Spleen (tissue), 11 donors: Measurements from ENCODE around the gene PLXNA1. TPM values are rescaled to one million over a fixed set of nuclear protein-coding genes. Genes with fewer than 3 reads are reported as not detected.

Experiments used
- DNase-seq: peaks from one replicate; pipeline ENCODE4 v3.0.0-alpha.2; 2020
- H3K27ac ChIP-seq, 8 donors: fragments of 200-600 bp; sonication (generic) in 7 of 8; 1 replicate in 4 of 8; 2 replicates in 4 of 8; pipeline versions ENCODE4 v1.5.0 to v1.8.0; 2016 to 2021; ENCODE audit warnings: inconsistent platforms in 4 of 8, mild to moderate bottlenecking in 4 of 8, moderate library complexity in 1 of 8
- H3K27me3 ChIP-seq, 7 donors: fragments of 200-600 bp; sonication (generic) in 6 of 7; replicated peaks in 1 of 7; 1 replicate in 4 of 7; 2 replicates in 3 of 7; pipeline versions ENCODE4 v1.5.0 to v1.8.0; 2016 to 2021; ENCODE audit warnings: inconsistent platforms in 3 of 7, mild to moderate bottlenecking in 1 of 7
- H3K36me3 ChIP-seq, 6 donors: fragments of 200-600 bp; sonication (generic) in 5 of 6; 1 replicate in 4 of 6; 2 replicates in 2 of 6; pipeline versions ENCODE4 v1.5.0 to v1.8.0; 2016 to 2021; ENCODE audit warnings: inconsistent platforms in 2 of 6
- H3K4me1 ChIP-seq, 6 donors: fragments of 200-600 bp; sonication (generic) in 5 of 6; 1 replicate in 3 of 6; 2 replicates in 3 of 6; pipeline versions ENCODE4 v1.5.0 to v1.8.0; 2016 to 2021; ENCODE audit warnings: inconsistent platforms in 3 of 6
- H3K4me3 ChIP-seq, 8 donors: fragments of 200-600 bp; sonication (generic) in 7 of 8; 1 replicate in 4 of 8; 2 replicates in 4 of 8; pipeline versions ENCODE4 v1.5.0 to v1.8.0; 2016 to 2021; ENCODE audit warnings: inconsistent platforms in 4 of 8, mild to moderate bottlenecking in 4 of 8, moderate library complexity in 2 of 8
- H3K9me3 ChIP-seq, 8 donors: fragments of 200-600 bp; sonication (generic) in 7 of 8; 1 replicate in 4 of 8; 2 replicates in 4 of 8; pipeline versions ENCODE4 v1.5.0 to v1.8.0; 2016 to 2021; ENCODE audit warnings: inconsistent platforms in 4 of 8
- POLR2A ChIP-seq, 3 donors: fragments of 450-650 bp; IDR thresholded peaks; one replicate each; pipeline ENCODE4 v1.5.1; 2017; ENCODE audit warnings: antibody characterized with exemption in 3 of 3, mild to moderate bottlenecking in 1 of 3
- POLR2AphosphoS5 ChIP-seq, 3 donors: sonication (generic); formaldehyde crosslinking; IDR thresholded peaks; one replicate each; pipeline ENCODE4 v1.5.1; 2017; ENCODE audit warnings: antibody characterized with exemption in 3 of 3
- WGBS, 5 donors: extraction: QIAGEN DNeasy Blood & Tissue Kit in 3 of 5; methylation state at CpG; one replicate each; pipeline versions ENCODE4 v1.1.5 to v1.1.7; 2013 to 2018; 5-methylcytosine and 5-hydroxymethylcytosine counted together
- intact Hi-C: fragments of 100-400 bp; cut with DNase I; formaldehyde crosslinking; loops from one replicate; pipeline ENCODE4 v1.15.0; 2023; ENCODE audit warnings: low total_unique reads
- polyA plus RNA-seq, 3 donors: library from polyadenylated mRNA; stranded (reverse); fragments of 200-250 nt; gene quantifications; one replicate each; pipeline ENCODE4 v1.2.1, GENCODE V29; 2013
- total RNA-seq, 7 donors: library from RNA; depleted of rRNA in 3 of 7; stranded (reverse); fragments of >200 nt in 3 of 7; fragmentation: NEBNext Ultra II Directional in 4 of 7; extraction: Animal tissue kit (Norgen Biotek cat#: 25700) in 4 of 7; gene quantifications; one replicate each; pipeline versions ENCODE4 v1.1.0 to v1.2.1, GENCODE V29; 2016 to 2021
- TF ChIP-seq, protein P1 (sequence below), 11 experiments: fragments of 200-600 bp in 7 of 11; fragments of 450-650 bp in 4 of 11; sonication (generic) in 4 of 11; IDR thresholded peaks in 8 of 11; conservative IDR thresholded peaks in 3 of 11; 1 replicate in 7 of 11; 2 replicates in 4 of 11; pipeline versions ENCODE4 v1.4.0 to v1.8.0; 2016 to 2021; ENCODE audit warnings: antibody characterized with exemption in 11 of 11, inconsistent platforms in 4 of 11, mild to moderate bottlenecking in 1 of 11
- donor health status: healthy with polysubstance abuse.
- donor health status: DM: no; HTN: no; CAD: no; lungs with moderate emphysema.
- donor health status: DM: no; HTN: no; CAD: no.
- donor health status: Bipolar disorder and iron deficiency.
- donor health status: healthy.
- donor health status: DM: no; HTN: no; CAD: no.
- donor health status: DM: yes; HTN: yes; CAD: no.

Gene PLXNA1
- total and polyA plus RNA-seq, 10 donors: 3.7 to 47.6 (median 31.0) TPM

DNA sequence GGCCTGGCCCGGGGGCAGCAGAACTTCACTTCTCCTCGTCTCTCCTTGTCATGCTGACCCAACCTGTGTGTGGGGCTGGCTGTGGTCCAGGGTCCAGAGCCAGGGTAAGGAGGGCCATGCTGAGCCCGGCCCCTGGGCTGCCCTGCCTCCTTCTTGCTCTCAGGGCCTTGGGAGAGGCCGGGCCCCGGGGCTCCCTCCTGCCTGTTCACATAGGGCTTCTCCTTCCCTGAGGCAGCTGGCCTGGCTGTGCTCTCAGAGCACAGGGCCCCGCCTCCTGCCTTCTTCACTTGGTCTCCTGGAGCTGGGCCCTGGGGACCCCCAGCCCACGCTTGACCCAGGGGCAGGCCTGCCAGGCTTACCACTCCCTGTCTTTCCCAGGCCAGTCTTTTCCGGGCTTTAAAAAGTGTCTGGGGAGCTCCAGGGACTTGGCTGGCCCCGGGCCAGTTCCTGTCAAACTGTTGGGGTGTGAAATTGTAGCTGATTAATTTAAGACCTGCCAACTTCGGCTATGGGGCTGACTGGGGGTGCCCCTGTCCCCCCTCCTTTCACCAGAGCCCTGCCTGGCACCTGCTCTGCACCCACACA, 11.8 kb downstream of the PLXNA1 start:
- no peak for DNase-seq
- Histone ChIP-seq H3K36me3 (peaks cover 0 to 65% (median 8%) of the 10 kb centered on the region in 6 donors), H3K9me3 (no peaks in the 10 kb centered on the region), H3K27me3 (no peaks in the 10 kb centered on the region), H3K27ac (peak overlapping the region in 5 of 8 donors; percentile 27 to 58 (median 41)), H3K4me1 (peaks cover 0 to 67% (median 39%) of the 10 kb centered on the region in 6 donors), H3K4me3 (no peak overlapping the region)
- intact Hi-C loops: no loop called here
- TF ChIP-seq, protein P1, sequence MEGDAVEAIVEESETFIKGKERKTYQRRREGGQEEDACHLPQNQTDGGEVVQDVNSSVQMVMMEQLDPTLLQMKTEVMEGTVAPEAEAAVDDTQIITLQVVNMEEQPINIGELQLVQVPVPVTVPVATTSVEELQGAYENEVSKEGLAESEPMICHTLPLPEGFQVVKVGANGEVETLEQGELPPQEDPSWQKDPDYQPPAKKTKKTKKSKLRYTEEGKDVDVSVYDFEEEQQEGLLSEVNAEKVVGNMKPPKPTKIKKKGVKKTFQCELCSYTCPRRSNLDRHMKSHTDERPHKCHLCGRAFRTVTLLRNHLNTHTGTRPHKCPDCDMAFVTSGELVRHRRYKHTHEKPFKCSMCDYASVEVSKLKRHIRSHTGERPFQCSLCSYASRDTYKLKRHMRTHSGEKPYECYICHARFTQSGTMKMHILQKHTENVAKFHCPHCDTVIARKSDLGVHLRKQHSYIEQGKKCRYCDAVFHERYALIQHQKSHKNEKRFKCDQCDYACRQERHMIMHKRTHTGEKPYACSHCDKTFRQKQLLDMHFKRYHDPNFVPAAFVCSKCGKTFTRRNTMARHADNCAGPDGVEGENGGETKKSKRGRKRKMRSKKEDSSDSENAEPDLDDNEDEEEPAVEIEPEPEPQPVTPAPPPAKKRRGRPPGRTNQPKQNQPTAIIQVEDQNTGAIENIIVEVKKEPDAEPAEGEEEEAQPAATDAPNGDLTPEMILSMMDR (IDR thresholded peaks at IDR 0.05 in 8 of 11, conservative IDR thresholded peaks at IDR 0.05 in 3 of 11): no peak
- TF ChIP-seq POLR2AphosphoS5 (IDR thresholded peaks at IDR 0.05): no peak
- no peak for TF ChIP-seq POLR2A (IDR thresholded peaks at IDR 0.05)
- WGBS, 5 donors: 24 to 72% (median 52%) methylated on average over 9 to 10 of the region's 10 CpGs

DNA sequence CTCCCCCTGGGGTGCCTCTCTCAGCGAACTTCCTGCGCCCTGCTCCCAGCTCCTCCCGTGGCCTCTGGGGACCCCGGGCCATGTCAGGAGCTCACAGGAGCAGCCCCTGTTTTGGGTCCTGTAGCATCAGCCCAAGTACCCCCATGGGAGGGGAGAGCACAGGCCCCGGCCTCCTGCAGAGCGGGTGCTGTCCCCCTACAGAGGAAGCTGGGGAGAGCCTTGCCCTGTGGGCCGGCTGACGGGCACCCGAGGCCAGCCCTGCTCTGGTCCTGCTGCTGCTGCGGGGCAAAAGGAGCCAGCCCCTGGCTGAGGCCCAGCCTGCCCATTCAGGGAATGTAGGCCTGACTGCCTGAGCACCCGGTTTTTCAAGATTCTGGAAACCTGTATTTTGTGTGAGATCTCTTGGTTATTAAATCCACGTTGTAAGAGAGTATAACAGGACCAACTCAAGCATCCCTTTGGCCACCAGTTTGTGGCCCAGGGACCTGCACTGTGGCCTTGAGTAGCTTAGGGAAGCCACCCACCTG, 12.4 kb downstream of the PLXNA1 start:
- Histone ChIP-seq H3K27me3 (no peaks in the 10 kb centered on the region), H3K27ac (peak overlapping the region in 5 of 8 donors; percentile 27 to 58 (median 41)), H3K9me3 (no peaks in the 10 kb centered on the region), H3K4me3 (no peak overlapping the region), H3K4me1 (peaks cover 0 to 73% (median 41%) of the 10 kb centered on the region in 6 donors), H3K36me3 (peaks cover 0 to 60% (median 3%) of the 10 kb centered on the region in 6 donors)
- TF ChIP-seq POLR2AphosphoS5 (IDR thresholded peaks at IDR 0.05): peak in 1 of 3 donors; percentile 3
- no peak for TF ChIP-seq POLR2A (IDR thresholded peaks at IDR 0.05)
- no peak for DNase-seq
- intact Hi-C loops: no loop called here
- WGBS, 5 donors: 42 to 69% (median 61%) methylated on average over 3 to 12 of the region's 12 CpGs

DNA sequence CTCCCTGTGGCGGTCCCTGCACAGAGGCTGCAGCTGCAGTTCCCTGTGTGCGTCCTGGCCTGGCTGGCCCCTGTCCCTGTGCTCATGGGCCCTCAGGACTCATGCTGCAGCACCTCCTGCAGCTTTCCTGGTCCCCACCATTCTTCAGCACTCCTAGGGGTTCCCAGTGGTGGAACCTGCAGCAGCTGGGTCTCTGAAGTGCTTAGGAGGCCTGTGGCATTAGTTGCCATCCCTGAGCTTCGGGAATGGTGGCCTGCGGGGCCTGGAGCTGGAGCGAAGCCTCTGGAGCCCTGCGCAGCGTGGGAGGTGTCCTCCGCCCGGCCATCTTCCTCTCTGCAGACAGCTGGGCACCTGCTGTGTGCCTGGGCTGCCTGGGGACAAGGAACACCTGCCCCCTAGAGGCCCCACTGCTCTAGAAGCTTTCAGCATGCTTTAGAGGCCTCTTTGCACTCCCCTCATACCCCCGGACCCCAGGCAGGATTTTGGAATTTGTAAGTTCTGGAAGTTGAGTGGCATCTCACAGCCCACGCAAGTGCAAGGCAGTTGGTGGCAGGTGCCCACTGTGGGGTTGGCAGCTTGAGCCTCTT, 13.1 kb downstream of the PLXNA1 start:
- no peaks in the 10 kb centered on the region for H3K27me3 ChIP-seq
- H3K27ac ChIP-seq: no peak overlapping the region
- H3K9me3 ChIP-seq: no peaks in the 10 kb centered on the region
- no peak overlapping the region for H3K4me3 ChIP-seq
- H3K36me3 ChIP-seq: peaks cover 0 to 53% (median 2%) of the 10 kb centered on the region in 6 donors
- TF ChIP-seq POLR2A (IDR thresholded peaks at IDR 0.05) (no peak), POLR2AphosphoS5 (IDR thresholded peaks at IDR 0.05) (no peak)
- TF ChIP-seq, protein P1 (IDR thresholded peaks at IDR 0.05 in 8 of 11, conservative IDR thresholded peaks at IDR 0.05 in 3 of 11): no peak
- peaks cover 0 to 80% (median 39%) of the 10 kb centered on the region in 6 donors for H3K4me1 ChIP-seq
- no peak for DNase-seq
- WGBS, 5 donors: 82 to 88% (median 87%) methylated on average over 10 to 11 of the region's 11 CpGs
- intact Hi-C loops: no loop called here

DNA sequence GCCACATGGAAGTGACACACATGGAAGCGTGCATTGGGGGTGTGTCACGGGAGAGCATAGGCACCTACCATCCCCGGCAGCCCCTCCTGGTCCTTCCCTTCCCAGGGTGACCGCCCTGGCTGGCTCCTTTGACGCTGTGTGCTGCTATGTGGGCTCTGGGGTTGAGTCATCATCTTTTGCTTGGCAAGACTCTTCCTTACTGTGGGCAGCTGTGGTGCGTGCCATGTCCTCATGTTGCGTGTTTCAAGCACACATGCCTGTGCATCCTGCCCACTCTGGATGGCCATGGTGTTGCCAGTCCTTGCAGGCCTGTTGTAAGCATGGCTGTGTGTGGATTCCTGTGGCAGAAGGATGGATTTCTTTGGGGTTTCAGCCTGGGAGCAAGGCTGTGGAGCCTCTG, 14.0 kb downstream of the PLXNA1 start:
- Histone ChIP-seq H3K36me3 (peaks cover 0 to 44% (median 0%) of the 10 kb centered on the region in 6 donors), H3K9me3 (no peaks in the 10 kb centered on the region), H3K4me3 (no peak overlapping the region), H3K27me3 (no peaks in the 10 kb centered on the region), H3K27ac (no peak overlapping the region), H3K4me1 (peaks cover 2 to 81% (median 41%) of the 10 kb centered on the region in 6 donors)
- 89 to 94% (median 93%) methylated on average over 7 of the region's 7 CpGs for WGBS, 5 donors
- no peak for DNase-seq
- no peak for TF ChIP-seq POLR2AphosphoS5 (IDR thresholded peaks at IDR 0.05)
- intact Hi-C loops: no loop called here

DNA sequence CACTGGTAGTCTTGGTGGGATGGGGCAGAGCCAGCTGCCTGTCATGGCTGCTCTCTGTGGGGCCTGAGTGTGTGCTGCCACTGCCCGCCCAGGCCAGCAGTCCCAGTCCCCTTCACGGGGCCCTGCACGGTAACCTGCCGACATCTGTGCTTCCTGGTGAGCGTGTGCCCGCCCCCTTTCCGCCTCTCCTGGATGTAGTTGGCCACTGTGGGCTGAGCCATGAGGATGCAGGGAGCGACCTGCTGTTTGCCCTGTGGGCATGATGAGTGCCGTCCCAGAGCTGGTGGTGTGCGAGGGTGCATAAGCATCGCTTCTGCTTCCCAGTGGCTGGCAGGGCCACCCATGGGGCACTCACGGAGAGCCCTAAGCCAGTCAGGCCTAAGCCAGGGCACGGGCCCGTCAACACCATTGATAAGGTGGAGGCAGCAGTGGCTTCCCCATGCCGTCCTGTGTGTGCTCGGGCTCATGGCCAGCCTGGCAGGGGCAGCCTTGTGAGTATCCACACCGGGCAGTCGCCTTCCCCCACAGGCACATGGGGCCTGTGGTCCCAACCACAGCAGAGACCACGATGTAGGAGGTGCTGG, 14.6 kb downstream of the PLXNA1 start:
- DNase-seq: no peak
- Histone ChIP-seq H3K9me3 (no peaks in the 10 kb centered on the region), H3K4me1 (peaks cover 3 to 80% (median 43%) of the 10 kb centered on the region in 6 donors), H3K4me3 (no peak overlapping the region), H3K36me3 (peaks cover 0 to 37% (median 0%) of the 10 kb centered on the region in 6 donors), H3K27ac (no peak overlapping the region), H3K27me3 (no peaks in the 10 kb centered on the region)
- intact Hi-C loops: no loop called here
- TF ChIP-seq POLR2A (IDR thresholded peaks at IDR 0.05) (no peak), POLR2AphosphoS5 (IDR thresholded peaks at IDR 0.05) (no peak)
- TF ChIP-seq, protein P1 (IDR thresholded peaks at IDR 0.05 in 8 of 11, conservative IDR thresholded peaks at IDR 0.05 in 3 of 11): no peak
- WGBS, 5 donors: 88 to 92% (median 90%) methylated on average over 9 to 19 of the region's 19 CpGs
